Measurements from ENCODE around the gene ANKRD16.

- no peak for TF ChIP-seq POLR2AphosphoS5 (IDR thresholded peaks at IDR 0.05; ENCODE audit: low read depth, low read length)
- no peak for TF ChIP-seq REST (IDR thresholded peaks at IDR 0.05; ENCODE audit: insufficient read depth in 1 of 2, low read depth in 2 of 2, low read length in 2 of 2)
- no peak for TF ChIP-seq TAF1 (IDR thresholded peaks at IDR 0.05; ENCODE audit: borderline replicate concordance, insufficient read depth, low read length)
- TF ChIP-seq SIN3A (IDR thresholded peaks at IDR 0.05; ENCODE audit: borderline replicate concordance, insufficient read depth, low read length): no peak
- TF ChIP-seq FOXP2 (optimal IDR thresholded peaks at IDR 0.05; ENCODE audit: borderline replicate concordance, extremely low read depth, extremely low read length, insufficient read depth): no peak
Observed at GRCh38 chr10:5905854-5906507, 16.3 kb upstream of the ANKRD16 start.
